HepG2 (cell line): ENCODE data around the gene XAGE3. TPM values are rescaled to one million over a fixed set of nuclear protein-coding genes. Genes with fewer than 3 reads are reported as not detected.
"Not testable (repeated sequence)": the region's sequence is repeated elsewhere in the genome, so short reads cannot be mapped to it uniquely, and the experiment has no call there.

ENCODE experiments used
- ATAC-seq: fragments of 200-7000 bp; cut with Tn5 transposase; 3 replicates; pipeline ENCODE4 v1.9.1; 2020; ENCODE audit warnings: mild to moderate bottlenecking, moderate library complexity
- Bru-seq: library from RNA; stranded (reverse); fragments of 400-500 nt; gene quantifications from one replicate; lab custom pipeline; 2021; lab: Mats Ljungman, UMichigan
- BruChase-seq, 2 experiments: library from RNA; stranded (reverse); fragments of 400-500 nt; gene quantifications; one replicate each; lab custom pipeline; 2021; lab: Mats Ljungman, UMichigan
- BruUV-seq: library from RNA; stranded (reverse); fragments of 400-500 nt; replicated peaks from 2 replicates; lab custom pipeline; 2021; lab: Mats Ljungman, UMichigan
- CTCF ChIA-PET: fragments of 300-600 bp; formaldehyde crosslinking; extraction: SDS; loops from one replicate; lab custom pipeline; 2021; ENCODE audit warnings: low total read pairs, inconsistent platforms, low intra/inter-chr PET ratio; lab: Yijun Ruan, JAX
- POLR2A ChIA-PET: fragments of 350-600 bp; sonication (Branson Sonifier 250); formaldehyde crosslinking; loops from one replicate; lab custom pipeline; 2020; ENCODE audit warnings: antibody characterized with exemption, inconsistent platforms; lab: Yijun Ruan, JAX
- DNase-seq: peaks from one replicate; pipeline ENCODE4 v3.0.0-alpha.2; 2015; ENCODE audit warnings: low spot score
- FAIRE-seq: peaks from 3 replicates; lab custom pipeline; 2011; peaks lifted over from hg19 to GRCh38; lab: Jason Lieb, UNC
- H2AFZ ChIP-seq: one replicate; pipeline ENCODE4 v1.6.1; 2011; ENCODE audit warnings: low read length, inconsistent platforms
- H3K27ac ChIP-seq: fragments of 300-600 bp; 3 replicates; pipeline ENCODE4 v1.8.0; 2011; ENCODE audit warnings: mixed run types, mild to moderate bottlenecking, mixed read lengths, low read length, inconsistent platforms; ENCODE audit not compliant: insufficient read depth; ENCODE audit errors: extremely low read length
- H3K27me3 ChIP-seq, 2 experiments: fragments of 200-600 bp in 1 of 2; 2 replicates in 1 of 2; 3 replicates in 1 of 2; pipeline versions ENCODE4 v1.6.0 to v1.8.0; 2011; ENCODE audit warnings: low read length in 2 of 2, mild to moderate bottlenecking in 2 of 2, moderate library complexity in 2 of 2, inconsistent platforms in 1 of 2; ENCODE audit not compliant: insufficient read depth in 2 of 2, control insufficient read depth in 1 of 2
- H3K36me3 ChIP-seq, 2 experiments: fragments of 200-600 bp in 1 of 2; replicated peaks in 1 of 2; 2 replicates in 1 of 2; 3 replicates in 1 of 2; pipeline versions ENCODE4 v1.5.1 to v1.8.0; 2011; ENCODE audit warnings: low read length in 2 of 2, inconsistent platforms in 1 of 2; ENCODE audit not compliant: insufficient read depth in 2 of 2, control insufficient read depth in 1 of 2
- H3K4me1 ChIP-seq: 2 replicates; pipeline ENCODE4 v1.5.1; 2012; ENCODE audit warnings: low read length, inconsistent platforms; ENCODE audit not compliant: insufficient read depth
- H3K4me2 ChIP-seq: 2 replicates; pipeline ENCODE4 v1.6.0; 2011; ENCODE audit warnings: low read depth, low read length, inconsistent platforms
- H3K4me3 ChIP-seq, 3 experiments: fragments of 200-600 bp in 1 of 3; sonication (generic), shearing (Covaris generic) in 1 of 3; replicated peaks in 1 of 3; 2 replicates each; pipeline ENCODE4 v1.5.1; 2011 to 2016; ENCODE audit warnings: low read length in 3 of 3, inconsistent platforms in 2 of 3, low read depth in 2 of 3, mild to moderate bottlenecking in 2 of 3, control low read depth in 1 of 3, mixed read lengths in 1 of 3; ENCODE audit not compliant: insufficient read depth in 1 of 3
- H3K79me2 ChIP-seq: one replicate; pipeline ENCODE4 v1.6.1; 2011; ENCODE audit warnings: low read length, inconsistent platforms; ENCODE audit not compliant: insufficient read depth
- H3K9ac ChIP-seq: 2 replicates; pipeline ENCODE4 v1.6.0; 2011; ENCODE audit warnings: mild to moderate bottlenecking, low read depth, low read length, inconsistent platforms; ENCODE audit not compliant: insufficient read depth
- H3K9me3 ChIP-seq: 2 replicates; pipeline ENCODE4 v1.5.1; 2012; ENCODE audit warnings: mild to moderate bottlenecking, low read length
- H4K20me1 ChIP-seq: 2 replicates; pipeline ENCODE4 v1.6.0; 2011; ENCODE audit warnings: inconsistent platforms, mild to moderate bottlenecking, low read length, moderate library complexity; ENCODE audit not compliant: insufficient read depth
- SMAD1 ChIP-seq: sonication (generic); formaldehyde crosslinking; IDR thresholded peaks from 2 replicates; pipeline ENCODE4 v1.4.0; 2020; ENCODE audit warnings: missing genetic modification reagents, low read depth, mild to moderate bottlenecking, borderline replicate concordance
- SRSF9 ChIP-seq: fragments of 200-400 bp; formaldehyde crosslinking; IDR thresholded peaks from 2 replicates; pipeline ENCODE4 v1.6.1; 2018; ENCODE audit warnings: borderline replicate concordance, mild to moderate bottlenecking, low read depth, low read length; ENCODE audit not compliant: insufficient read depth, poor library complexity, severe bottlenecking
- ZNF775 ChIP-seq: sonication (generic); formaldehyde crosslinking; IDR thresholded peaks from 2 replicates; pipeline ENCODE4 v1.4.0; 2020; ENCODE audit warnings: missing genetic modification reagents, mild to moderate bottlenecking, moderate library complexity, borderline replicate concordance
- ZSCAN21 ChIP-seq: sonication (generic); formaldehyde crosslinking; IDR thresholded peaks from 2 replicates; pipeline ENCODE4 v1.8.0; 2022; ENCODE audit warnings: mild to moderate bottlenecking, missing genetic modification reagents, moderate library complexity, borderline replicate concordance
- WGBS: methylation state at CpG from one replicate; pipeline ENCODE4 v1.1.6; 2017; ENCODE audit warnings: low lambda C conversion rate; 5-methylcytosine and 5-hydroxymethylcytosine counted together
- in situ Hi-C: cut with HindIII; loops from 2 replicates; pipeline ENCODE4 v1.10.0; 2017; ENCODE audit warnings: low pct_unique_long_range_greater_than_20kb; ENCODE audit not compliant: extremely low pct_ligation_motif_present
- intact Hi-C: fragments of 100-400 bp; cut with micrococcal nuclease; formaldehyde crosslinking; loops from one replicate; pipeline ENCODE4 v1.10.0; 2022; ENCODE audit not compliant: unreplicated experiment
- long read RNA-seq, 2 experiments: library from RNA in 1 of 2; library from polyadenylated mRNA in 1 of 2; stranded (forward) in 1 of 2; unstranded in 1 of 2; transcript quantifications; one replicate each; pipeline ENCODE4 v2.0.0, GENCODE V29; 2019 to 2022
- polyA minus RNA-seq, 3 experiments: library from RNA; depleted of rRNA, polyadenylated mRNA; stranded (reverse); fragments of >200 nt; gene quantifications; 2 replicates each; pipeline ENCODE4 v1.2.3, GENCODE V29; 2011; ENCODE audit warnings: low replicate concordance in 1 of 3
- polyA plus RNA-seq, 8 experiments: library from polyadenylated mRNA; depleted of rRNA in 3 of 8; stranded (reverse) in 7 of 8; unstranded in 1 of 8; fragments of >200 nt; fragmentation: Illumina TruSeq in 4 of 8; extraction: Trizol in 4 of 8; gene quantifications; 2 replicates each; pipeline versions ENCODE4 v1.2.1 to v1.2.3, GENCODE V29; 2011 to 2016; ENCODE audit warnings: low read depth in 4 of 8, missing spikeins in 1 of 8, mixed read lengths in 1 of 8; ENCODE audit not compliant: insufficient read depth in 1 of 8
- total RNA-seq, 5 experiments: library from RNA; depleted of rRNA; stranded (reverse); fragments of >200 nt; fragmentation: Illumina TruSeq; extraction: Trizol; gene quantifications; 2 replicates each; pipeline ENCODE4 v1.2.3, GENCODE V29; 2016; ENCODE audit warnings: low read depth in 1 of 5
- TF ChIP-seq, protein P1 (sequence below): sonication (generic); formaldehyde crosslinking; IDR thresholded peaks from 2 replicates; pipeline ENCODE4 v1.8.0; 2022; ENCODE audit warnings: low read depth, missing genetic modification reagents
- TF ChIP-seq, protein P2 (sequence below): sonication (generic); formaldehyde crosslinking; IDR thresholded peaks from 2 replicates; pipeline ENCODE4 v1.5.0; 2020; ENCODE audit warnings: missing genetic modification reagents
- TF ChIP-seq, protein P3 (sequence below): IDR thresholded peaks from 2 replicates; pipeline ENCODE4 v1.6.1; 2016; ENCODE audit warnings: missing genetic modification reagents, missing compliant biosample characterization
- TF ChIP-seq, protein P4 (sequence below): sonication (generic); formaldehyde crosslinking; IDR thresholded peaks from 2 replicates; pipeline ENCODE4 v1.8.0; 2022; ENCODE audit warnings: missing genetic modification reagents, low read depth, mild to moderate bottlenecking, borderline replicate concordance

Gene XAGE3, protein sequence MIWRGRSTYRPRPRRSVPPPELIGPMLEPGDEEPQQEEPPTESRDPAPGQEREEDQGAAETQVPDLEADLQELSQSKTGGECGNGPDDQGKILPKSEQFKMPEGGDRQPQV
- total RNA-seq (2016; rRNA removed; fragmentation: Illumina TruSeq; extraction: Trizol) (not detected in 2 replicates), polyA plus RNA-seq (2011; rRNA removed) (not detected in 2 replicates), polyA minus RNA-seq (2011; rRNA and poly(A)+ RNA removed; ENCODE audit: low replicate concordance) (not detected in 2 replicates), Bru-seq, nascent RNA (not detected), BruChase-seq, experiment 1, labeled RNA remaining after a 6-hour chase (not detected), BruChase-seq, experiment 2, labeled RNA remaining after a 2-hour chase (not detected)
- total RNA-seq (2016; cell fraction: cytosol; rRNA removed; fragmentation: Illumina TruSeq; extraction: Trizol; ENCODE audit: low read depth): not detected in 2 replicates
- total RNA-seq (2016; cell fraction: insoluble cytoplasmic fraction; rRNA removed; fragmentation: Illumina TruSeq; extraction: Trizol): not detected in 2 replicates
- not detected in 2 replicates for total RNA-seq (2016; cell fraction: membrane; rRNA removed; fragmentation: Illumina TruSeq; extraction: Trizol)
- not detected in 2 replicates for total RNA-seq (2016; cell fraction: nucleus; rRNA removed; fragmentation: Illumina TruSeq; extraction: Trizol)
- not detected in 2 replicates for polyA plus RNA-seq (2011; cell fraction: cytosol; rRNA removed)
- not detected in 2 replicates for polyA plus RNA-seq (2011; cell fraction: nucleus; rRNA removed)
- polyA plus RNA-seq (2012): not detected in 2 replicates
- not detected in 2 replicates for polyA plus RNA-seq (2016; cell fraction: cytosol; fragmentation: Illumina TruSeq; extraction: Trizol; ENCODE audit: low read depth)
- not detected in 2 replicates for polyA plus RNA-seq (2016; cell fraction: insoluble cytoplasmic fraction; fragmentation: Illumina TruSeq; extraction: Trizol; ENCODE audit: low read depth)
- polyA plus RNA-seq (2016; cell fraction: membrane; fragmentation: Illumina TruSeq; extraction: Trizol; ENCODE audit: low read depth): not detected in 2 replicates
- not detected in 2 replicates for polyA plus RNA-seq (2016; cell fraction: nucleus; fragmentation: Illumina TruSeq; extraction: Trizol; ENCODE audit: insufficient read depth, low read depth)
- polyA minus RNA-seq (2011; cell fraction: cytosol; rRNA and poly(A)+ RNA removed): not detected in 2 replicates
- not detected in 2 replicates for polyA minus RNA-seq (2011; cell fraction: nucleus; rRNA and poly(A)+ RNA removed)
- long read RNA-seq, experiment 1: 0 reads
- long read RNA-seq, experiment 2: 0 reads

DNA sequence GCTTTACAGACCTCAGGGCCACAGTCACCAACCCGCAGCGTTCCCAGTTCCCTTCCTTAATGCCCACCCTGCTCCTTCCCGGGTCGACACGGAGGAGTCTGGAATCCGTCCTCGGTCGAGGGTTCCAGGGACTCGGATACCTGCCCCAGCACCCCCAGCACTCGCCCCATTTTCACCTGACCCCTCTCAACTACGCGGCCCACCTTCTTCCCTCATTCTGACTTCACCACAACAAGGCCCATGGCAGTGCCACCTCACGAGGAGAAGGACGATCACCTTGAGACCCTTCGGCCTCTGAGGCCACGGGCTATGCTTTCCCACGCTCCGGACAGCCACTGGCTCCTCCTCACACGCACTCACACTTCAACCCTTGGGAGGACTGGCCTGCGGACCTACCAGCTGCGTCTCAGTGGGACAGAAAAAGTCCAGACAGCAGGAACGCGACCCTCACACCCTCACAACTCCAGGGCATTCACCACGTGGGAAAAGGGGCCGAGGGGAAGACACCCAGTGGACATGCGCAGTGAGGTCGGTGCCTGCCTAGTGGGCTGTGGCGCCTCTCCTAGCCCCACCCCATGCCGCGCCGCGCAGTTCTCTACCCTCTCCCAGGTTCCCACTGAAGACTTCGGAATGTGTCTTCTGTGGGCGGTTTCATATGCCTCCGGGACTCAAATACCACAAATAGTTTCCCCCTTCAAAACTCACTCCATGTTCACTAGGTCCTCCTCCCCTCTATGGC lies at the start of gene XAGE3:
TSS of gene XAGE3 (minus strand) at position 474 of the 739 bp plus-strand sequence. CDS start 950 bp downstream, outside the sequence.
- no peak within 1 kb of the TSS for H3K9ac ChIP-seq
- H2AFZ ChIP-seq: no peak within 1 kb of the TSS
- H3K4me3 ChIP-seq: no peak within 1 kb of the TSS
- WGBS: 74% methylated on average over 13 of the region's 35 CpGs
- BruUV-seq: no TSS peak
- no peaks in the 10 kb centered on the region for H3K36me3 ChIP-seq
- TF ChIP-seq SRSF9 (no peak), ZSCAN21 (no peak), ZNF775 (CRISPR knock-in tag) (no peak), SMAD1 (CRISPR knock-in tag) (no peak)
- TF ChIP-seq, protein P1, sequence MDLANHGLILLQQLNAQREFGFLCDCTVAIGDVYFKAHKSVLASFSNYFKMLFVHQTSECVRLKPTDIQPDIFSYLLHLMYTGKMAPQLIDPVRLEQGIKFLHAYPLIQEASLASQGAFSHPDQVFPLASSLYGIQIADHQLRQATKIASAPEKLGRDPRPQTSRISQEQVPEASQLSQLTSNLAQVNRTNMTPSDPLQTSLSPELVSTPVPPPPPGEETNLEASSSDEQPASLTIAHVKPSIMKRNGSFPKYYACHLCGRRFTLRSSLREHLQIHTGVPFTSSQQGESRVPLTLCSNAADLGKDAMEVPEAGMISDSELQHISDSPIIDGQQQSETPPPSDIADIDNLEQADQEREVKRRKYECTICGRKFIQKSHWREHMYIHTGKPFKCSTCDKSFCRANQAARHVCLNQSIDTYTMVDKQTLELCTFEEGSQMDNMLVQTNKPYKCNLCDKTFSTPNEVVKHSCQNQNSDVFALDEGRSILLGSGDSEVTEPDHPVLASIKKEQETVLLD: no peak
- TF ChIP-seq, protein P2, sequence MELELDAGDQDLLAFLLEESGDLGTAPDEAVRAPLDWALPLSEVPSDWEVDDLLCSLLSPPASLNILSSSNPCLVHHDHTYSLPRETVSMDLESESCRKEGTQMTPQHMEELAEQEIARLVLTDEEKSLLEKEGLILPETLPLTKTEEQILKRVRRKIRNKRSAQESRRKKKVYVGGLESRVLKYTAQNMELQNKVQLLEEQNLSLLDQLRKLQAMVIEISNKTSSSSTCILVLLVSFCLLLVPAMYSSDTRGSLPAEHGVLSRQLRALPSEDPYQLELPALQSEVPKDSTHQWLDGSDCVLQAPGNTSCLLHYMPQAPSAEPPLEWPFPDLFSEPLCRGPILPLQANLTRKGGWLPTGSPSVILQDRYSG (CRISPR knock-in tag): no peak
- TF ChIP-seq, protein P3, sequence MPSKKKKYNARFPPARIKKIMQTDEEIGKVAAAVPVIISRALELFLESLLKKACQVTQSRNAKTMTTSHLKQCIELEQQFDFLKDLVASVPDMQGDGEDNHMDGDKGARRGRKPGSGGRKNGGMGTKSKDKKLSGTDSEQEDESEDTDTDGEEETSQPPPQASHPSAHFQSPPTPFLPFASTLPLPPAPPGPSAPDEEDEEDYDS (CRISPR knock-in tag): no peak
- TF ChIP-seq, protein P4, sequence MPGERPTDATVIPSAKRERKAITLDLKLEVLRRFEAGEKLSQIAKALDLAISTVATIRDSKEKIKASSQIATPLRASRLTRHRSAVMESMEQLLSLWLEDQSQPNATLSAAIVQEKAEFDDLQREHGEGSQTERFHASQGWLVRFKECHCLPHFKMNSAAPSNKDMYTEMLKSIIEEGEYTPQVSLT (CRISPR knock-in tag): no peak
- no peak for FAIRE-seq
- H3K4me2 ChIP-seq: no peak within 1 kb of the TSS
- H3K27me3 ChIP-seq: no peaks in the 10 kb centered on the region
- in situ Hi-C loops (no loop called here), intact Hi-C loops (no loop called here)
- H3K27ac ChIP-seq: no peak within 1 kb of the TSS
- DNase-seq: no peak
- H3K4me1 ChIP-seq: no peaks in the 10 kb centered on the region
- ATAC-seq: no peak
- ChIA-PET CTCF (no interaction called here), POLR2A (no interaction called here)
- H3K79me2 ChIP-seq: no peaks in the 10 kb centered on the region
- no peaks in the 10 kb centered on the region for H3K9me3 ChIP-seq
- no peaks in the 10 kb centered on the region for H4K20me1 ChIP-seq

DNA sequence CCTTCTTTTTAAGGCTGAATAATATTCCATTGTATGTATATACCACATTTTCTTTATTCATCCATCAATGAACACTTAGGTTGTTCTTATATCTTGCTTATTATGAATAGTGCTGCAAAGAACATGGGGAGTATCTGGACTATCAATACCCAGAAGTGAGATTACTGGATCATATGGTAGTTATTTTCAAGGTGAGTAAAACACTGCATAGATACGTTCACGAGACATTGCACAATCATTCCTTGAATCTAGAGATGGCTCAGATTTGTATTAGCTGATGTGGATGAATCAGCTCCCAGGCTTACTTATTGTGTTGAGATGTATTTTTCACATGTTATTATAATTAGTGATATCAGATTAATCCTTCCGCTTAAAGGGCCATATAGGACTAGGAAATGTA lies 46.8 kb upstream of the XAGE3 start:
- H3K9me3 ChIP-seq, H3K4me3 ChIP-seq, H2AFZ ChIP-seq, H4K20me1 ChIP-seq, H3K79me2 ChIP-seq, in situ Hi-C loops, CTCF ChIA-PET, POLR2A ChIA-PET, intact Hi-C loops, H3K9ac ChIP-seq, H3K27me3 ChIP-seq, ATAC-seq, DNase-seq, H3K27ac ChIP-seq, FAIRE-seq, H3K4me1 ChIP-seq, H3K4me2 ChIP-seq, H3K36me3 ChIP-seq, BruUV-seq: not testable (repeated sequence)
- no CpG with 5 or more reads among the region's 3 CpGs for WGBS
